ENCODE results near the gene DNAAF8. TPM values are rescaled to one million over a fixed set of nuclear protein-coding genes. Genes with fewer than 3 reads are reported as not detected.

Gene DNAAF8
- total RNA-seq, 1 donor from 2014 or later: not detected

DNA sequence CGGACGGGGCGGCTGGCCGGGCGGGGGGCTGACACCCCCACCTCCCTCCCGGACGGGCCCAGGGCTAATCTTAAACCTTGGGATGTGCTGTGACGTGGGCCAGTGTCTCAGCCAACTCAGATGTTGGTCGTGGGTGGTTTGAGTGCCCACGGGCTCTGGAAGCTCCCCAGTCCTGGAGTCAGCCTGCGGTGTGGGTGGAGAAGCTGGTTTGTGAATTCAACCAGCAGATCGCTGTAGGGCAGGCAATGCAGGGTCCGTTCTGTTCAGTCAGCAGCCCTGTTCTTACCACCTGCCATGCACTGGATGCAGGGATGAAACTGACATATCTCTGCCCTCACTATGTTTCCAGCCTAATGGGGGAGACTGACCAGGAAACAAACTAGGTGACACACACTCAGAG is 40.7 kb downstream of the DNAAF8 start:
- Mint-ChIP-seq H3K4me1 (peaks cover 7% of the 10 kb centered on the region), H3K9me3 (no peaks in the 10 kb centered on the region), H3K36me3 (no peaks in the 10 kb centered on the region), H3K4me3 (no peak overlapping the region), H3K27me3 (ENCODE audit: insufficient read depth, low read depth) (peaks cover 5% of the 10 kb centered on the region), H3K27ac (no peak overlapping the region)
- DNase-seq (ENCODE audit: low spot score): no peak
- H3F3A ChIP-seq (ENCODE audit: low read depth): peaks cover 4% of the 10 kb centered on the region
- H3K4me1 ChIP-seq: no peaks in the 10 kb centered on the region
- H3K4me3 ChIP-seq: no peak overlapping the region
- no peaks in the 10 kb centered on the region for H4K20me1 ChIP-seq (ENCODE audit: low read depth)
- H3K9ac ChIP-seq: no peak overlapping the region
- H3K4me2 ChIP-seq: no peak overlapping the region
- no peaks in the 10 kb centered on the region for H3K9me3 ChIP-seq (ENCODE audit: low read depth)
- H3K27me3 ChIP-seq: no peaks in the 10 kb centered on the region
- no peak overlapping the region for H2AFZ ChIP-seq (replicated peaks)
- H3K36me3 ChIP-seq: no peaks in the 10 kb centered on the region
- H3K27ac ChIP-seq: no peak overlapping the region
- TF ChIP-seq, protein P1, sequence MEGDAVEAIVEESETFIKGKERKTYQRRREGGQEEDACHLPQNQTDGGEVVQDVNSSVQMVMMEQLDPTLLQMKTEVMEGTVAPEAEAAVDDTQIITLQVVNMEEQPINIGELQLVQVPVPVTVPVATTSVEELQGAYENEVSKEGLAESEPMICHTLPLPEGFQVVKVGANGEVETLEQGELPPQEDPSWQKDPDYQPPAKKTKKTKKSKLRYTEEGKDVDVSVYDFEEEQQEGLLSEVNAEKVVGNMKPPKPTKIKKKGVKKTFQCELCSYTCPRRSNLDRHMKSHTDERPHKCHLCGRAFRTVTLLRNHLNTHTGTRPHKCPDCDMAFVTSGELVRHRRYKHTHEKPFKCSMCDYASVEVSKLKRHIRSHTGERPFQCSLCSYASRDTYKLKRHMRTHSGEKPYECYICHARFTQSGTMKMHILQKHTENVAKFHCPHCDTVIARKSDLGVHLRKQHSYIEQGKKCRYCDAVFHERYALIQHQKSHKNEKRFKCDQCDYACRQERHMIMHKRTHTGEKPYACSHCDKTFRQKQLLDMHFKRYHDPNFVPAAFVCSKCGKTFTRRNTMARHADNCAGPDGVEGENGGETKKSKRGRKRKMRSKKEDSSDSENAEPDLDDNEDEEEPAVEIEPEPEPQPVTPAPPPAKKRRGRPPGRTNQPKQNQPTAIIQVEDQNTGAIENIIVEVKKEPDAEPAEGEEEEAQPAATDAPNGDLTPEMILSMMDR (IDR thresholded peaks at IDR 0.05): no peak
- TF ChIP-seq EZH2 (IDR thresholded peaks at IDR 0.05): no peak
- TF ChIP-seq EZH2phosphoT487 (IDR thresholded peaks at IDR 0.05): no peak
- no peaks in the 10 kb centered on the region for H3K79me2 ChIP-seq (ENCODE audit: low read depth)

DNA sequence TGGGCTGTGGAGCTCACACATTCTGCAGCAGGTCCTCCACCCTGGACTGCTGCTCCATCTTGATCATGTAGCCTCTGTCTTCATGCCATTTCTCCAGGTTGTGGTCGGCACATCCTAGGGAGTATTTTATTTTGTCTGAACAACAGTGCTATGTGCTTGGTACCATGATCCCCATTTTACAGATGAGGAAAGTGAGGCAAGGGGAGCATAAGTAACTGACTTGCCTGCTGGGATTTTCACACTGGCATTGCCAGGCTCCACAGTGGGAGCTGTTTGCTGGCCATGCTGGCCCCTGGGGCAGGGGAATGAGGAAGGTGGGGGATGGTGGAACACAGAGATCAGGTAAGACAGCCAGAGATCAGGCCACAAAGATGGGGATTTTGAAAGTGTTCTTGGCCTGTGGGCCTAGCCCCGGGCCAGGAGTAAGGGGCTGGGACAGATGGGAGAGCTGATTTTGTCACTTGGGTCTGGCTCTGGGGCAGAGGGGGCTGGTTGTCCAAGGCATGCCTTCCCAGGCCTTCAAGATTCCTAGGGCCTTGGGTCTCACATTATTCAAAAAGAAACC is 41.9 kb downstream of the DNAAF8 start:
- H3K4me2 ChIP-seq: no peak overlapping the region
- Mint-ChIP-seq H3K27ac (no peak overlapping the region), H3K36me3 (no peaks in the 10 kb centered on the region), H3K27me3 (ENCODE audit: insufficient read depth, low read depth) (peaks cover 5% of the 10 kb centered on the region), H3K4me3 (no peak overlapping the region), H3K9me3 (no peaks in the 10 kb centered on the region), H3K4me1 (peaks cover 7% of the 10 kb centered on the region)
- H3K4me3 ChIP-seq: no peak overlapping the region
- H2AFZ ChIP-seq (replicated peaks): no peak overlapping the region
- no peaks in the 10 kb centered on the region for H4K20me1 ChIP-seq (ENCODE audit: low read depth)
- no peak overlapping the region for H3K27ac ChIP-seq
- H3K9ac ChIP-seq: no peak overlapping the region
- H3K36me3 ChIP-seq: no peaks in the 10 kb centered on the region
- H3K27me3 ChIP-seq: no peaks in the 10 kb centered on the region
- TF ChIP-seq, protein P1 (IDR thresholded peaks at IDR 0.05): no peak
- TF ChIP-seq EZH2phosphoT487 (IDR thresholded peaks at IDR 0.05): no peak
- TF ChIP-seq EZH2 (IDR thresholded peaks at IDR 0.05): no peak
- no peak for DNase-seq (ENCODE audit: low spot score)
- H3F3A ChIP-seq (ENCODE audit: low read depth): peaks cover 3% of the 10 kb centered on the region
- H3K9me3 ChIP-seq (ENCODE audit: low read depth): no peaks in the 10 kb centered on the region
- H3K79me2 ChIP-seq (ENCODE audit: low read depth): no peaks in the 10 kb centered on the region
- no peaks in the 10 kb centered on the region for H3K4me1 ChIP-seq

DNA sequence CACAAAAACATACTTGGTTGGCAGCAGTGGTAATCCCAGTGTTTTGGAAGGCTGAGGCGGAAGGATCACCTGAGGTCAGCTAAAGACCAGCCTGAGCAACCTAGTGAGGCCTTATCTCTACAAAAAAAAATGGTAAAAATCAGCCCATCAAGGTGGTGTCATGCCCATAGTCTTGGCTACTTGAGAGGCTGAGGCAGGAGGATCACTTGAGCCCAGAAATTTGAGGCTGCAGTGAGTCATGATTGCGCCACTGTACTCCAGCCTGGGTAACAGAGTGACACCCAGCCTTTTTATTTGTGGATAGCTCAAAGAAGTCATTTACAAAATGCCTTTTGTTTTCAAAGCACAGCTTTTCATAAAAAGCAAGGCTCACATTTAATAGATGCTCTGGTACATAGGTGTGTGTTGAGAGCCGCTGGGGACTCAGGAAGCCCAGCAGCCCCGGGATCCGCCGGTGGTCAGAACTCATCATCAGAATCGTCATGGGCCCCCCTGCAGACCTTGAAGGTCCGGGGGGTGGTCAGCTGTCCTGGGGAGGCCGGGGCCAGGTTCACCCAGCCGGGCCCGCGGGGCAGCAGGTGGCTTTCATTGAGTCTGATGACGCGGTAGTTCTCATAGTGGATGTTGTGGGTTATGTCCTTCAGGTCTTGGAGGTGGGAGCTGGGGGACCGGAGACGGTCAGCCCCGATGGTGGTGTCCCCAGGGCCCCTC is 43.2 kb downstream of the DNAAF8 start:
- Histone ChIP-seq H3K4me1 (no peaks in the 10 kb centered on the region), H3K4me3 (no peak overlapping the region), H3K9ac (no peak overlapping the region), H3K4me2 (no peak overlapping the region), H4K20me1 (ENCODE audit: low read depth) (no peaks in the 10 kb centered on the region), H3K79me2 (ENCODE audit: low read depth) (no peaks in the 10 kb centered on the region), H2AFZ (replicated peaks) (no peak overlapping the region), H3K9me3 (ENCODE audit: low read depth) (no peaks in the 10 kb centered on the region), H3K27me3 (no peaks in the 10 kb centered on the region), H3K27ac (no peak overlapping the region), H3F3A (ENCODE audit: low read depth) (peaks cover 3% of the 10 kb centered on the region), H3K36me3 (no peaks in the 10 kb centered on the region)
- H3K27me3 Mint-ChIP-seq (ENCODE audit: insufficient read depth, low read depth): peaks cover 5% of the 10 kb centered on the region
- H3K9me3 Mint-ChIP-seq: no peaks in the 10 kb centered on the region
- DNase-seq (ENCODE audit: low spot score): no peak
- H3K36me3 Mint-ChIP-seq: no peaks in the 10 kb centered on the region
- peaks cover 7% of the 10 kb centered on the region for H3K4me1 Mint-ChIP-seq
- H3K27ac Mint-ChIP-seq: no peak overlapping the region
- TF ChIP-seq EZH2phosphoT487 (IDR thresholded peaks at IDR 0.05): no peak
- TF ChIP-seq, protein P1 (IDR thresholded peaks at IDR 0.05): no peak
- TF ChIP-seq EZH2 (IDR thresholded peaks at IDR 0.05): no peak
- H3K4me3 Mint-ChIP-seq: no peak overlapping the region

Data from neural progenitor cell (in vitro differentiated cells).